DND-41 (cell line): ENCODE results near the gene FARP2.

ENCODE experiments used
- ATAC-seq: fragments of 200-7000 bp; cut with Tn5 transposase; 3 replicates; pipeline ENCODE4 v1.9.1; 2021; ENCODE audit warnings: low read depth; ENCODE audit not compliant: insufficient read depth
- DNase-seq: peaks from one replicate; pipeline ENCODE4 v3.0.0-alpha.2; 2020
- H2AFZ ChIP-seq: 2 replicates; pipeline ENCODE4 v1.6.0; 2012; ENCODE audit warnings: low read depth, low read length
- H3K27ac ChIP-seq: 2 replicates; pipeline ENCODE4 v1.5.1; 2012; ENCODE audit warnings: low read length, inconsistent platforms
- H3K27me3 ChIP-seq: fragments of 200-600 bp; sonication (generic); 2 replicates; pipeline ENCODE4 v1.6.0; 2012; ENCODE audit warnings: low read length, mild to moderate bottlenecking, inconsistent platforms; ENCODE audit not compliant: insufficient read depth, poor library complexity
- H3K36me3 ChIP-seq: 2 replicates; pipeline ENCODE4 v1.5.1; 2012; ENCODE audit warnings: low read length, inconsistent platforms; ENCODE audit not compliant: insufficient read depth
- H3K4me1 ChIP-seq: 2 replicates; pipeline ENCODE4 v1.5.1; 2012; ENCODE audit warnings: mild to moderate bottlenecking, low read length; ENCODE audit not compliant: insufficient read depth
- H3K4me2 ChIP-seq: 2 replicates; pipeline ENCODE4 v1.6.0; 2012; ENCODE audit warnings: mild to moderate bottlenecking, moderate library complexity, low read length, inconsistent platforms; ENCODE audit not compliant: insufficient read depth
- H3K4me3 ChIP-seq, 2 experiments: fragments of 200-600 bp in 1 of 2; shearing (Covaris generic) in 1 of 2; 2 replicates each; pipeline ENCODE4 v1.5.1; 2012 to 2016; ENCODE audit warnings: inconsistent platforms in 2 of 2, low read length in 2 of 2, mild to moderate bottlenecking in 2 of 2, low read depth in 1 of 2, moderate library complexity in 1 of 2
- H3K79me2 ChIP-seq: 2 replicates; pipeline ENCODE4 v1.6.0; 2012; ENCODE audit warnings: low read length, inconsistent platforms; ENCODE audit not compliant: insufficient read depth
- H3K9ac ChIP-seq: 2 replicates; pipeline ENCODE4 v1.6.0; 2012; ENCODE audit warnings: low read depth, mild to moderate bottlenecking, inconsistent platforms, low read length, moderate library complexity
- H3K9me3 ChIP-seq: 2 replicates; pipeline ENCODE4 v1.5.1; 2012; ENCODE audit warnings: low read length, moderate library complexity, mild to moderate bottlenecking, inconsistent platforms; ENCODE audit not compliant: insufficient read depth, severe bottlenecking
- H4K20me1 ChIP-seq: 2 replicates; pipeline ENCODE4 v1.6.0; 2012; ENCODE audit warnings: low read length; ENCODE audit not compliant: insufficient read depth
- CTCF ChIP-seq: IDR thresholded peaks from 2 replicates; pipeline ENCODE4 v1.5.1; 2012; ENCODE audit warnings: borderline replicate concordance, low read length, moderate library complexity, mild to moderate bottlenecking; ENCODE audit not compliant: poor library complexity, severe bottlenecking; ENCODE audit errors: extremely low read depth
- EZH2 ChIP-seq: IDR thresholded peaks from 3 replicates; pipeline ENCODE4 v1.6.1; 2012; ENCODE audit warnings: borderline replicate concordance, low read depth, mild to moderate bottlenecking, moderate library complexity, low read length, inconsistent platforms; ENCODE audit not compliant: severe bottlenecking

The FARP2 gene

GRCh38 chr2:241539616-241540374, 183.7 kb downstream of the FARP2 start:
- Histone ChIP-seq H4K20me1 (no peaks in the 10 kb centered on the region), H3K36me3 (no peaks in the 10 kb centered on the region), H3K4me3 (no peak overlapping the region), H3K79me2 (no peaks in the 10 kb centered on the region), H3K4me2 (no peak overlapping the region), H3K9me3 (no peaks in the 10 kb centered on the region), H3K27me3 (no peaks in the 10 kb centered on the region), H3K27ac (no peak overlapping the region), H3K9ac (no peak overlapping the region), H2AFZ (no peak overlapping the region), H3K4me1 (no peaks in the 10 kb centered on the region)
- ATAC-seq, result no peak
- TF ChIP-seq CTCF (no peak), EZH2 (no peak)
- DNase-seq, result no peak

GRCh38 chr2:241540401-241540770, 184.3 kb downstream of the FARP2 start:
- Histone ChIP-seq H3K9ac (no peak overlapping the region), H3K79me2 (no peaks in the 10 kb centered on the region), H4K20me1 (no peaks in the 10 kb centered on the region), H2AFZ (no peak overlapping the region), H3K4me3 (no peak overlapping the region), H3K4me1 (no peaks in the 10 kb centered on the region), H3K4me2 (no peak overlapping the region), H3K36me3 (no peaks in the 10 kb centered on the region), H3K9me3 (no peaks in the 10 kb centered on the region), H3K27me3 (no peaks in the 10 kb centered on the region), H3K27ac (no peak overlapping the region)
- no peak for ATAC-seq
- no peak for DNase-seq
- no peak for TF ChIP-seq EZH2
- no peak for TF ChIP-seq CTCF

- Histone ChIP-seq H3K27me3 (peaks cover under 1% of the 10 kb centered on the region), H3K9ac (no peak overlapping the region), H3K4me2 (no peak overlapping the region), H3K36me3 (no peaks in the 10 kb centered on the region), H3K4me1 (no peaks in the 10 kb centered on the region), H3K79me2 (no peaks in the 10 kb centered on the region), H4K20me1 (no peaks in the 10 kb centered on the region), H2AFZ (no peak overlapping the region), H3K27ac (no peak overlapping the region), H3K4me3 (no peak overlapping the region), H3K9me3 (no peaks in the 10 kb centered on the region)
- no peak for ATAC-seq
- no peak for TF ChIP-seq CTCF
- no peak for DNase-seq
These were observed 184.9 kb downstream of the FARP2 start for GRCh38 chr2:241540771-241541561.
